ENCODE measurements around the gene EEF1A1. TPM values are rescaled to one million over a fixed set of nuclear protein-coding genes. Genes with fewer than 3 reads are reported as not detected.

EEF1A1 gene
- total RNA-seq, result 36,570 and 47,739 TPM in 2 replicates

DNA sequence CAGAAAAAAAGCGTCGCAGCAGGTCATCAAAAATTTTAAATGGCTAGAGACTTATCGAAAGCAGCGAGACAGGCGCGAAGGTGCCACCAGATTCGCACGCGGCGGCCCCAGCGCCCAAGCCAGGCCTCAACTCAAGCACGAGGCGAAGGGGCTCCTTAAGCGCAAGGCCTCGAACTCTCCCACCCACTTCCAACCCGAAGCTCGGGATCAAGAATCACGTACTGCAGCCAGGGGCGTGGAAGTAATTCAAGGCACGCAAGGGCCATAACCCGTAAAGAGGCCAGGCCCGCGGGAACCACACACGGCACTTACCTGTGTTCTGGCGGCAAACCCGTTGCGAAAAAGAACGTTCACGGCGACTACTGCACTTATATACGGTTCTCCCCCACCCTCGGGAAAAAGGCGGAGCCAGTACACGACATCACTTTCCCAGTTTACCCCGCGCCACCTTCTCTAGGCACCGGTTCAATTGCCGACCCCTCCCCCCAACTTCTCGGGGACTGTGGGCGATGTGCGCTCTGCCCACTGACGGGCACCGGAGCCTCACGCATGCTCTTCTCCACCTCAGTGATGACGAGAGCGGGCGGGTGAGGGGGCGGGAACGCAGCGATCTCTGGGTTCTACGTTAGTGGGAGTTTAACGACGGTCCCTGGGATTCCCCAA, at the start of gene EEF1A1:
Gene EEF1A1, minus strand, starts transcription at position 345 of the 663 bp plus-strand sequence. CDS start 1,006 bp downstream, outside the sequence.

Other genes with a start within 250 kb of the EEF1A1 start
- not detected in 2 replicates for gene DPPA5, start 166.8 kb downstream of the EEF1A1 start, total RNA-seq
- gene KHDC3L, start 158.4 kb downstream of the EEF1A1 start, total RNA-seq, result not detected in 2 replicates
- not detected in 2 replicates for gene OOEP, start 151.1 kb downstream of the EEF1A1 start, total RNA-seq
- gene DDX43, start 126.2 kb downstream of the EEF1A1 start, total RNA-seq, result 0.43 and 0.48 TPM in 2 replicates
- 7.2 and 9.2 TPM in 2 replicates for gene CGAS, start 68.7 kb downstream of the EEF1A1 start, total RNA-seq
- gene MTO1, start 59.3 kb downstream of the EEF1A1 start, total RNA-seq, result 25.5 and 45.0 TPM in 2 replicates
- gene SLC17A5, start 133.0 kb upstream of the EEF1A1 start, total RNA-seq, result 11.5 and 20.5 TPM in 2 replicates
- 48.9 and 95.9 TPM in 2 replicates for gene CD109, start 175.2 kb upstream of the EEF1A1 start, total RNA-seq

Measured in tracheal epithelial cell (primary cell).